ENCODE data around the gene MPST. TPM values are rescaled to one million over a fixed set of nuclear protein-coding genes. Genes with fewer than 3 reads are reported as not detected.

MPST gene
- total and polyA plus RNA-seq, 4 experiments from 2014 or later = 3.7 to 7.4 (median 5.6) TPM

DNA sequence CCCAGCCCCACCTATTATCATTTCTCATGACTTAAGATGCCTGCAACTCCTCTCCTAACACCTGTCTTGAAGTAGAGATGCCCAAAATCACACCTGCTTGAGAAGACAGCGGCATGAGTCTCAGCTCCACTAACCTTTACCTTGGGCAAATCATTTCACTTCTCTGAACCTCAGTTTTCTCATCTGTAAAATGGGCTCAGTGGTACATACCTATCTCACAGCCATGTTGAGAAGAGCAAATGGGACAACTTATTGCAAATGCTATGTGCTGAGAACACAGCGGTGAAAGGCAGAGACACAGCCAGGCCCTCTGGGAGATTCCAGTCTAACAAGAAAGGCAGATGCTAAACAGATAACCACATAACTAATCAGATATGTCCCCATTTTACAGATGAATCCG lies 8.1 kb upstream of the MPST start:
- no peaks in the 10 kb centered on the region for H3K4me1 ChIP-seq (ENCODE audit: insufficient read depth, low read length)
- no peak overlapping the region for H3K27ac ChIP-seq (ENCODE audit: low read depth, low read length)
- no peaks in the 10 kb centered on the region for H3K4me1 Mint-ChIP-seq
- DNase-seq = no peak
- CTCF ChIA-PET (ENCODE audit: partially characterized antibody) = interaction anchor here (1.1 to 1.6 kb wide), 2 partner anchors 9 to 10 kb away, joined by 3 to 6 read pairs; no protein-coding TSS in a partner anchor
- intact Hi-C loops (cut with micrococcal nuclease) = no loop called here
- H3K27me3 ChIP-seq (ENCODE audit: insufficient read depth, low read length) = no peaks in the 10 kb centered on the region
- POLR2A ChIA-PET (ENCODE audit: partially characterized antibody) = no interaction called here
- no peak overlapping the region for H3K4me3 Mint-ChIP-seq
- no peak overlapping the region for H3K4me3 ChIP-seq (ENCODE audit: low read length in 2 of 2)
- no peaks in the 10 kb centered on the region for H3K36me3 Mint-ChIP-seq
- H3K36me3 ChIP-seq (ENCODE audit: insufficient read depth, low read length) = no peaks in the 10 kb centered on the region
- peaks cover 0 to 3% of the 10 kb centered on the region in 2 donors for H3K27me3 Mint-ChIP-seq
- H3K27ac Mint-ChIP-seq = no peak overlapping the region
- H3K9me3 Mint-ChIP-seq = no peaks in the 10 kb centered on the region
- no peaks in the 10 kb centered on the region for H3K9me3 ChIP-seq (ENCODE audit: control insufficient read depth in 1 of 2, low read length in 2 of 2)

GRCh38 chr22:37012262-37012904 lies 7.2 kb upstream of the MPST start:
- Histone ChIP-seq H3K4me3 (ENCODE audit: low read length in 2 of 2) (no peak overlapping the region), H3K9me3 (ENCODE audit: control insufficient read depth in 1 of 2, low read length in 2 of 2) (no peaks in the 10 kb centered on the region), H3K4me1 (ENCODE audit: insufficient read depth, low read length) (no peaks in the 10 kb centered on the region), H3K36me3 (ENCODE audit: insufficient read depth, low read length) (no peaks in the 10 kb centered on the region), H3K27ac (ENCODE audit: low read depth, low read length) (no peak overlapping the region), H3K27me3 (ENCODE audit: insufficient read depth, low read length) (no peaks in the 10 kb centered on the region)
- peaks cover 0 to under 1% of the 10 kb centered on the region in 2 donors for H3K27me3 Mint-ChIP-seq
- no peak for DNase-seq
- H3K4me1 Mint-ChIP-seq = no peaks in the 10 kb centered on the region
- ChIA-PET POLR2A (ENCODE audit: partially characterized antibody) (no interaction called here), CTCF (ENCODE audit: partially characterized antibody) (no interaction called here)
- H3K4me3 Mint-ChIP-seq = no peak overlapping the region
- H3K36me3 Mint-ChIP-seq = no peaks in the 10 kb centered on the region
- H3K27ac Mint-ChIP-seq = no peak overlapping the region
- H3K9me3 Mint-ChIP-seq = no peaks in the 10 kb centered on the region
- intact Hi-C loops (cut with micrococcal nuclease) = no loop called here

DNA sequence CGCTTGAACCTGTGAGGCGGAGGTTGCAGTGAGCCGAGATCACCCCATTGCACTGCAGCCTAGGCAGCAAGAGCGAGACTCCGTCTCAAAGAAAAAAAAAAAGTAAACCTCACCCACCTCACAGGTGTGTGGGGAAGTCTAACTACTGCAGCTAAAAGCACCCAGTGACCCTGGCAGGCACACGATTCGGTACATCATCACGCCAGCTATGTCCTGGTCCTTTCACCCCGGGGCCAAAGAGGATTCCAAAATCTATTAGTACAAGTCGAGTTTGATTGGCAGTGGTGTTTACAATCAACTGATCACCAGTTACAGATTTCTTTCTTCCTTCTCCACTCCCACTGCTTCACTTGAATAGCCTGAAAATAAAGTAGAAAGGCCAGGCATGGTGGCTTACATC lies 6.6 kb upstream of the MPST start:
- no peaks in the 10 kb centered on the region for H3K4me1 ChIP-seq (ENCODE audit: insufficient read depth, low read length)
- Mint-ChIP-seq H3K27ac (no peak overlapping the region), H3K27me3 (no peaks in the 10 kb centered on the region), H3K36me3 (no peaks in the 10 kb centered on the region), H3K4me1 (no peaks in the 10 kb centered on the region), H3K9me3 (no peaks in the 10 kb centered on the region), H3K4me3 (no peak overlapping the region)
- no peaks in the 10 kb centered on the region for H3K36me3 ChIP-seq (ENCODE audit: insufficient read depth, low read length)
- no peaks in the 10 kb centered on the region for H3K27me3 ChIP-seq (ENCODE audit: insufficient read depth, low read length)
- no peak overlapping the region for H3K4me3 ChIP-seq (ENCODE audit: low read length in 2 of 2)
- intact Hi-C loops (cut with micrococcal nuclease) = no loop called here
- no peak for DNase-seq
- H3K27ac ChIP-seq (ENCODE audit: low read depth, low read length) = no peak overlapping the region
- ChIA-PET CTCF (ENCODE audit: partially characterized antibody) (no interaction called here), POLR2A (ENCODE audit: partially characterized antibody) (no interaction called here)
- H3K9me3 ChIP-seq (ENCODE audit: control insufficient read depth in 1 of 2, low read length in 2 of 2) = no peaks in the 10 kb centered on the region

GRCh38 chr22:37014415-37014806 lies 5.1 kb upstream of the MPST start:
- no peaks in the 10 kb centered on the region for H3K4me1 ChIP-seq (ENCODE audit: insufficient read depth, low read length)
- Mint-ChIP-seq H3K4me3 (no peak overlapping the region), H3K27me3 (no peaks in the 10 kb centered on the region), H3K9me3 (no peaks in the 10 kb centered on the region), H3K4me1 (peaks cover 0 to 7% (median under 1%) of the 10 kb centered on the region in 4 donors), H3K36me3 (no peaks in the 10 kb centered on the region), H3K27ac (no peak overlapping the region)
- intact Hi-C loops (cut with micrococcal nuclease) = no loop called here
- H3K36me3 ChIP-seq (ENCODE audit: insufficient read depth, low read length) = no peaks in the 10 kb centered on the region
- no peak overlapping the region for H3K27ac ChIP-seq (ENCODE audit: low read depth, low read length)
- DNase-seq = no peak
- ChIA-PET POLR2A (ENCODE audit: partially characterized antibody) (no interaction called here), CTCF (ENCODE audit: partially characterized antibody) (no interaction called here)
- no peaks in the 10 kb centered on the region for H3K27me3 ChIP-seq (ENCODE audit: insufficient read depth, low read length)
- no peaks in the 10 kb centered on the region for H3K9me3 ChIP-seq (ENCODE audit: control insufficient read depth in 1 of 2, low read length in 2 of 2)
- no peak overlapping the region for H3K4me3 ChIP-seq (ENCODE audit: low read length in 2 of 2)

- H3K4me1 Mint-ChIP-seq = peaks cover 2 to 9% (median 3%) of the 10 kb centered on the region in 4 donors
- Histone ChIP-seq H3K36me3 (ENCODE audit: insufficient read depth, low read length) (no peaks in the 10 kb centered on the region), H3K27me3 (ENCODE audit: insufficient read depth, low read length) (no peaks in the 10 kb centered on the region), H3K9me3 (ENCODE audit: control insufficient read depth in 1 of 2, low read length in 2 of 2) (no peaks in the 10 kb centered on the region), H3K4me1 (ENCODE audit: insufficient read depth, low read length) (peaks cover 2% of the 10 kb centered on the region), H3K27ac (ENCODE audit: low read depth, low read length) (no peak overlapping the region), H3K4me3 (ENCODE audit: low read length in 2 of 2) (no peak overlapping the region)
- ChIA-PET POLR2A (ENCODE audit: partially characterized antibody) (no interaction called here), CTCF (ENCODE audit: partially characterized antibody) (no interaction called here)
- no peak for DNase-seq
- no peaks in the 10 kb centered on the region for H3K9me3 Mint-ChIP-seq
- H3K27ac Mint-ChIP-seq = no peak overlapping the region
- no peaks in the 10 kb centered on the region for H3K36me3 Mint-ChIP-seq
- no peak overlapping the region for H3K4me3 Mint-ChIP-seq
- intact Hi-C loops (cut with micrococcal nuclease) = no loop called here
- no peaks in the 10 kb centered on the region for H3K27me3 Mint-ChIP-seq
These were observed 4.5 kb upstream of the MPST start for GRCh38 chr22:37014835-37015586.

- intact Hi-C loops (cut with micrococcal nuclease) = no loop called here
- H3K27ac Mint-ChIP-seq = no peak overlapping the region
- no peak for DNase-seq
- ChIA-PET POLR2A (ENCODE audit: partially characterized antibody) (no interaction called here), CTCF (ENCODE audit: partially characterized antibody) (interaction anchor here (2.2 kb wide), 1 partner anchor 10 kb away, joined by 4 read pairs; no protein-coding TSS in a partner anchor)
- H3K4me1 ChIP-seq (ENCODE audit: insufficient read depth, low read length) = peaks cover 7% of the 10 kb centered on the region
- H3K36me3 ChIP-seq (ENCODE audit: insufficient read depth, low read length) = no peaks in the 10 kb centered on the region
- no peaks in the 10 kb centered on the region for H3K27me3 ChIP-seq (ENCODE audit: insufficient read depth, low read length)
- H3K4me3 Mint-ChIP-seq = no peak overlapping the region
- H3K36me3 Mint-ChIP-seq = no peaks in the 10 kb centered on the region
- no peaks in the 10 kb centered on the region for H3K27me3 Mint-ChIP-seq
- H3K4me3 ChIP-seq (ENCODE audit: low read length in 2 of 2) = no peak overlapping the region
- H3K27ac ChIP-seq (ENCODE audit: low read depth, low read length) = no peak overlapping the region
- no peaks in the 10 kb centered on the region for H3K9me3 ChIP-seq (ENCODE audit: control insufficient read depth in 1 of 2, low read length in 2 of 2)
- H3K4me1 Mint-ChIP-seq = peaks cover 3 to 14% (median 7%) of the 10 kb centered on the region in 4 donors
- no peaks in the 10 kb centered on the region for H3K9me3 Mint-ChIP-seq
These were observed 4.0 kb upstream of the MPST start for GRCh38 chr22:37015587-37015878.

DNA sequence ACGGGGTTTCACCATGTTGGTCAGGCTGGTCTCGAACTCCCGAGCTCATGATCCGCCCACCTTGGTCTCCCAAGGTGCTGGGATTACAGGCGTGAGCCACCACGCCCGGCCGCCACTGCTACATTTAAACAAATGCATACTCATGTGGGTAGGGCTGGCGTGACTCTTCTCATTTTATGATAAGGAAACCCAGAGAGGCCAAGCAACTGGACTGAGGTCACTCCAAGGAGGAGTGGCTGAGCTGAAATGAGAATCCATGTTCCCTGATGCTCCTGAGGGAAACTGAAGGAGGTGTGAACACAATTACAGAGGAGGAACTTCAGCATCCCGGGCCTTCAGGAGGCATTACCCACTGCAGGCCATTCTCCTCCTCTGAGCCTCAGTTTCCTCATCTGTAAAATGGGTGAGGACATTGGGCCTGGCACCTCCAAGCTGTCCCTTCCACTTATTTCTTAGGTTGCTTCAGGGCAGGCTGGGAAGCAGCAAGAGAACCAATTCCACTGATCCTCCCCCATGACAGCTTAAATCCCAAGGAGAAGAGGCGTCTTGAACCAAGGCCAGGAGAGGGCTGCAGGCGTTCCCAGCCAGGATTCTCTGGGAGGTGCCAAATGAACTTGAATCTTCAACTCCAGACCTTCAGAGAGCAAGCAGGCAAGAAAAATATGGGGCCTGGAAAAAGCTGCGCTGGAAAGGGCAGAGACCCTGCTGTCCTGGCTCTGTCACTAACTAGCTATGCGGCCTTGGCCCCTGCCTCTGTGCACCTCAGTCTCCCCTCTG lies 3.2 kb upstream of the MPST start:
- H3K27me3 ChIP-seq (ENCODE audit: insufficient read depth, low read length) = no peaks in the 10 kb centered on the region
- intact Hi-C loops (cut with micrococcal nuclease) = no loop called here
- no peak overlapping the region for H3K4me3 ChIP-seq (ENCODE audit: low read length in 2 of 2)
- ChIA-PET POLR2A (ENCODE audit: partially characterized antibody) (no interaction called here), CTCF (ENCODE audit: partially characterized antibody) (interaction anchor here (0.7 to 2.2 kb wide), 2 partner anchors 9 to 39 kb away, joined by 3 to 4 read pairs; no protein-coding TSS in a partner anchor)
- Mint-ChIP-seq H3K4me3 (peak overlapping the region in 1 of 8 donors; percentile 24), H3K27me3 (no peaks in the 10 kb centered on the region), H3K9me3 (no peaks in the 10 kb centered on the region), H3K27ac (peak overlapping the region in 2 of 7 donors; percentile 8 to 43), H3K36me3 (no peaks in the 10 kb centered on the region), H3K4me1 (peaks cover 3 to 16% (median 8%) of the 10 kb centered on the region in 4 donors)
- H3K27ac ChIP-seq (ENCODE audit: low read depth, low read length) = no peak overlapping the region
- no peaks in the 10 kb centered on the region for H3K9me3 ChIP-seq (ENCODE audit: control insufficient read depth in 1 of 2, low read length in 2 of 2)
- no peaks in the 10 kb centered on the region for H3K36me3 ChIP-seq (ENCODE audit: insufficient read depth, low read length)
- DNase-seq = no peak
- peaks cover 8% of the 10 kb centered on the region for H3K4me1 ChIP-seq (ENCODE audit: insufficient read depth, low read length)
